BE2C (cell line): Measurements from ENCODE around the gene AAK1.

Source experiments
- DNase-seq: peaks from one replicate; pipeline ENCODE4 v3.0.0-alpha.2; 2020
- H3K27me3 ChIP-seq: fragments of 250-450 bp; sonication (Bioruptor Pico); 2 replicates; pipeline ENCODE4 v1.5.1; 2020; ENCODE audit warnings: mild to moderate bottlenecking
- H3K36me3 ChIP-seq: fragments of 250-450 bp; sonication (Bioruptor Pico); 2 replicates; pipeline ENCODE4 v1.5.1; 2020; ENCODE audit warnings: mild to moderate bottlenecking
- H3K4me1 ChIP-seq: fragments of 250-450 bp; sonication (Bioruptor Pico); 2 replicates; pipeline ENCODE4 v1.5.1; 2020
- H3K4me3 ChIP-seq: 2 replicates; pipeline ENCODE4 v1.5.1; 2011; ENCODE audit warnings: low read depth, low read length
- H3K9me3 ChIP-seq: fragments of 250-450 bp; sonication (Bioruptor Pico); 2 replicates; pipeline ENCODE4 v1.5.1; 2020
- CTCF ChIP-seq: IDR thresholded peaks from 2 replicates; pipeline ENCODE4 v1.5.1; 2012; ENCODE audit warnings: mild to moderate bottlenecking, low read depth, low read length

Gene AAK1

GRCh38 chr2:69635432-69635831 is 8.1 kb downstream of the AAK1 start:
- Histone ChIP-seq H3K4me3 (no peak overlapping the region), H3K4me1 (no peaks in the 10 kb centered on the region), H3K9me3 (no peaks in the 10 kb centered on the region), H3K27me3 (no peaks in the 10 kb centered on the region), H3K36me3 (no peaks in the 10 kb centered on the region)
- no peak for TF ChIP-seq CTCF
- DNase-seq: no peak

GRCh38 chr2:69634196-69634821 is 9.2 kb downstream of the AAK1 start:
- Histone ChIP-seq H3K4me3 (no peak overlapping the region), H3K36me3 (no peaks in the 10 kb centered on the region), H3K4me1 (no peaks in the 10 kb centered on the region), H3K9me3 (no peaks in the 10 kb centered on the region), H3K27me3 (no peaks in the 10 kb centered on the region)
- TF ChIP-seq CTCF: no peak
- DNase-seq: no peak

DNA sequence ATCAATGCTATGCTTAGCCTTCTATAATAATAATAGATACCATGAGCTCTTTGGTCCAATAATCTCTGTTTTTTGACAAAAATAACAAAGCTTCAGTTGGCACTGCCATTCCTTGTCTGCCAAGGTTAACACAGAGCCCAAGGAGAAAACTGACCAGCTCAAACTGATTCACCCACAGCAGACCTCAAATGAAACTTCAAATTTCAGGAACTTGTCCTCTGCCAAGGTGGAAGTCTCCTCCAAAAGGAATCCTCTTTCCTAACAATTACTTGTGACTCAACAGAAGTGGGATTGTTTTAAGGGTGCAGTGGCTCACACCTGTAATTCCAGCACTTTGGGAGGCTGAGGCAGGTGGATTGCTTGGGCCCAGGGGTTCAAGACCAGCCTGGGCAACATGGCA is 12.1 kb downstream of the AAK1 start:
- H3K36me3 ChIP-seq: no peaks in the 10 kb centered on the region
- no peaks in the 10 kb centered on the region for H3K27me3 ChIP-seq
- H3K4me1 ChIP-seq: no peaks in the 10 kb centered on the region
- TF ChIP-seq CTCF: no peak
- no peaks in the 10 kb centered on the region for H3K9me3 ChIP-seq
- H3K4me3 ChIP-seq: no peak overlapping the region
- DNase-seq: no peak

DNA sequence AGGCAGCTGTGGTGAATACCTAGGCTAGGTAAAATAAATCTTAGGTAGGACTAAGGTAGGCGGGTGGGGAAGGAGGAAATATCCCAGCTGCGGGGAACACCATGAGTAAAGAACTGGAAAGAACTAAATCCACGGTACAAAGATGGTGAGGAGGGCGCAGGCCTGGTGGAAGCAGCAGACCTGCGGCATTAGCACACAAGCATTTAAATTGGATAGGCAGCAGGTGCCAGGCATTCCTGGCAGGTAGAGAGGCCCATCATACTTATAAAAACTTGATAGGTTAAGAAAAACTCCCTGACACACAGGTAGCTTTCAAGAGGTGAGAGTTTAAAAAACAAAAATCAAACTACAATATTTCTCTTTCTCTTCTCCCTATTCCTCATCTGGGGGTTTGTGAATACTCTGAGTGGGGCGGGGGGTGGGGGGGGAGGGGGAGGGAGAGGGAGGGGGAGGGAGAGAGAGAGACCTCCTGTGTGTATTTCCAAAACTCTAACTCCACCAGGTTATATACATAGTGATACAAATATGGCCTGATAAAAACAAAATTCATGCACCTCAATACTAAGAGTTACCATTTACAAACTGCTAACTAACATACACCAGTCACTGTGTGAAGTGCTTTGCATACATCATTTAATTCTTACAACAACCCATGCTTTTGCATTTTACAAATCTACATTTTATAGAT is 13.5 kb downstream of the AAK1 start:
- Histone ChIP-seq H3K36me3 (no peaks in the 10 kb centered on the region), H3K4me3 (no peak overlapping the region), H3K4me1 (no peaks in the 10 kb centered on the region), H3K9me3 (no peaks in the 10 kb centered on the region), H3K27me3 (no peaks in the 10 kb centered on the region)
- no peak for DNase-seq
- no peak for TF ChIP-seq CTCF

- H3K4me1 ChIP-seq: no peaks in the 10 kb centered on the region
Observed at GRCh38 chr2:69628325-69629021, 15.1 kb downstream of the AAK1 start.

More at GRCh38 chr2:69628325-69629021, 15.1 kb downstream of the AAK1 start:
- Histone ChIP-seq H3K27me3 (no peaks in the 10 kb centered on the region), H3K9me3 (no peaks in the 10 kb centered on the region), H3K36me3 (no peaks in the 10 kb centered on the region), H3K4me3 (no peak overlapping the region)
- DNase-seq: no peak
- TF ChIP-seq CTCF: no peak
